HG03439 (cell line): ENCODE measurements around the gene STAT3.
A peak's percentile ranks its signal among the peaks of the same experiment; 100 is the strongest.

Experiments used
- ATAC-seq: cut with Tn5 transposase; IDR thresholded peaks from one replicate; pipeline ENCODE4 v1.9.1; 2021; ENCODE audit warnings: mild to moderate bottlenecking, moderate library complexity; ENCODE audit not compliant: unreplicated experiment

Gene STAT3

DNA sequence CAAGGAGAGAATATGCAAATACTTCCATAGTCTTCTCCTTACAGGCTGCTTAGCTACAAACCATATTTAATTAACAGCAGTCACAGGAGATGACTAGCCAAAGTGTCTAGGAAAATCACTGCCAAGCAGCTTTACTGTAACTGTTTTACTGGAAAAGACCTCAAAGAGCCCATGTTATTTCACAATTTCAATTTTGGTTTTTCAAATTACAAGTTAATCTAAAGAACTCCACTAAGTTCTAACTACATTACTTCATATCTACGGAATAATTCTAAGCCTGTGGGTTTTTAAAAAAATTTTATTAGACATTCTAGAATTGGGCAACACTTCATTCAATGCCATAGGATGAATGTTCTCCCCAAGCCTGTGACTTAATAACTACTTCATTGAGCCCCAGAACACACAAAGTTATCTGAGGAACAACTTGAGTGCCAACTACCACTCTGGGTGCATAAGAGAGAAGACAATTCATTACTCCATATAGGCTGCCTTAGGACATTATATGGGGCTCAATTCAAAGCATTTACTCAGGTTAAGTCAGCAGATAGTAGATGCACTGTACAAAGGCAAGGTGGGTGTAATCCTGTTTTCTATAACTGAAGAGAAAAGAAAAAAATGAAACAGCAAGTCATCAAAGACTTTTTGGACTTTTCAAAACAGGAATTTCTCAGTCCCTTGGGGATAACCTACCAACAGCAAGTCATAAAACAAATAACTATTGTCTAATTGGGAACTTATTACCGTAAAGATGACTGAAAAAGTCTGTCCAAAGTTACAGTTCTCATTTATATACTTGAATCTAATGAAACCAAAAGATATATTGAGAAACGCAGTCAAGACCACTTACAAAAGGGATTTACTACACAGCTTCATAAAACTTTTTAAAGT is 33.0 kb downstream of the STAT3 start:
- no peak for ATAC-seq

DNA sequence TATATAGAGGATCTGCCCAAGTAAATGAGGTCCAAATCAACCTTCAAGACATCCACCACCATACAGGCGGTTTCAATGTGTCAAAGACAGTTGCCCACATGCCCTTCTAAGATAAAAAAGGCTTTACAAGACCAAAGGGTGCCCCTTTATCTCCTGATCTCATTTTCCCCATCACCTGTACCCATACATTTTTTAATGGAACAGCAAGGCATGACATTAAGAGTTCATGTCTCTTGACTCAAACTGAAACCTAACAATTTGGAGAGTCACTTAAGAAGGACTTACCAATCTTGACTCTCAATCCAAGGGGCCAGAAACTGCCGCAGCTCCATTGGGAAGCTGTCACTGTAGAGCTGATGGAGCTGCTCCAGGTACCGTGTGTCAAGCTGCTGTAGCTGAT is 40.1 kb downstream of the STAT3 start:
- no peak for ATAC-seq

DNA sequence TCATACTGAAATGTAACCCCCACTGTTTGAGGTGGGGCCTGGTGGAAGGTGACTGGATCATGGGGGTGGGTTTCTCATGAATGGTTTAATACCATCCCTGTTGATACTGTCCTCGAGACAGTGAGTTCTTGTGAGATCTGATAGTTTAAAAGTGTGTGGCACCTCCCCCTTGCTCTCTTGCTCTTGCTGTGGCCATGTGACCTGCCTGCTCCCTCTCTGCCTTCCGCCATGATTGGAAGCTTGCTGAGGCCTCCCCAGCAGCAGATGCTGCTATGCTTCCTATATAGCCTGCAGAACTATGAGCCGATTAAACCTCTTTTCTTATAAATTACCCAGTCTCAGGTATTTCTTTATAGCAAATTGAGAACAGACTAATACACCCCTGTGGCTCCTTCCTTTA is 40.6 kb downstream of the STAT3 start:
- no peak for ATAC-seq

DNA sequence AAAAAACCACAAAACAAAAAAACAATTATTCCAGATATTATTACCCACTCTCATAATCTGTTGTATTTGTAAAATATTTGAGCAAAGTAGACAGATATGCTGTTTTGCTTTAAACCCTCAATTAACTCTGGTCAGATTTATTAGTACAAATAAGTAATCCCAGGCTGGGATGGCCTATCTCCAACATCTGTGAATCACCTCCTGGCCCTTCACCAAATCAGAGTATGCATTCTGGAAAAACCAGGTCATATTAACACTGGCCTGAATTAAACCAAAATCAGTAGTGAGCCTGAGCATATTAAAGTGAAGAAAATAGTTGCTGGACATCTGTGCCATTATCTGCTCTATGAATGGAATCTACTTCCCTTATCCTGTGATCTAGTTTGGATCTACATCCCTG is 41.0 kb downstream of the STAT3 start:
- ATAC-seq = no peak

DNA sequence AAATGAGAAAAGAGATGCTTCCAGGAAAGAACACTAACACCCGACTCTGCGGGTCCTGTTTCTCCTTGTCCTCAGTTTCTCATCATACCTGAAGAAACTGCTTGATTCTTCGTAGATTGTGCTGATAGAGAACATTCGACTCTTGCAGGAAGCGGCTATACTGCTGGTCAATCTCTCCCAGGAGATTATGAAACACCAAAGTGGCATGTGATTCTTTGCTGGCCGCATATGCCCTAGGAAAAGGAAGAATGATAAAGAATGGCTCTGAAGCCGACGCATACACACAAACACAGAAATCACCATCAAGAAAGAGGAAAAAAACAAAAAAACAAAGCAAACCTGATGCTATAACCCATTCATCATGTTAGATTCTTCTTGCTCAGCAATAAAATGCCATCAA is 41.8 kb downstream of the STAT3 start:
- ATAC-seq = no peak

DNA sequence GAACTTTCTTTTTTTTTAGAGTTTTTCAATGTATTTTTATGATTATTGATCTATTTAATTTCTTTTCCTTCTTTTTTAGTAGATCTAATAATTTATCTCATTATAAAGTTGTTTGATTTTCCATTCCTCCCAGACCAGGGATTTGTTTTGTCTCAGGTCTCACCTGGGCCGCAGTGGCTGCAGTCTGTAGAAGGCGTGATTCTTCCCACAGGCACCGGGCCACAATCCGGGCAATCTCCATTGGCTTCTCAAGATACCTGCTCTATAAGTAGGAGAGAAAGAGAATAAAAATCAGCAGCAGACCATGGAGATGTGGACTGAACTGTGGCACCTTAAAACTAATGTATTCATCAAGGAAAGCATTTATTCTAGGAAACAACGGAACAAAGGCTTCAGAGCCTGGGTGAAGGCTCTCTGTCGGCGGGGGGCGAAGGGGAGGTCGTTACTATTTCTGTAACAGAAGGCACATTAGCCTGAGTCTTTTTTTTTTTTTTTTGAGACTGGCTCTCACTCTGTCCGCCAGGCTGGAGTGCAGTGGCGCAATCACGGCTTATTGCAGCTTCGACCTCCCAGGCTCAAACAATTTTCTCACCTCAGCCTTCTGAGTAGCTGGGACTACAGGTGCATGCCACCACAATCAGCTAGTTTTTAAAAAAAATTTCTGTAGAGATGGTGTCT is 42.7 kb downstream of the STAT3 start:
- ATAC-seq = no peak

DNA sequence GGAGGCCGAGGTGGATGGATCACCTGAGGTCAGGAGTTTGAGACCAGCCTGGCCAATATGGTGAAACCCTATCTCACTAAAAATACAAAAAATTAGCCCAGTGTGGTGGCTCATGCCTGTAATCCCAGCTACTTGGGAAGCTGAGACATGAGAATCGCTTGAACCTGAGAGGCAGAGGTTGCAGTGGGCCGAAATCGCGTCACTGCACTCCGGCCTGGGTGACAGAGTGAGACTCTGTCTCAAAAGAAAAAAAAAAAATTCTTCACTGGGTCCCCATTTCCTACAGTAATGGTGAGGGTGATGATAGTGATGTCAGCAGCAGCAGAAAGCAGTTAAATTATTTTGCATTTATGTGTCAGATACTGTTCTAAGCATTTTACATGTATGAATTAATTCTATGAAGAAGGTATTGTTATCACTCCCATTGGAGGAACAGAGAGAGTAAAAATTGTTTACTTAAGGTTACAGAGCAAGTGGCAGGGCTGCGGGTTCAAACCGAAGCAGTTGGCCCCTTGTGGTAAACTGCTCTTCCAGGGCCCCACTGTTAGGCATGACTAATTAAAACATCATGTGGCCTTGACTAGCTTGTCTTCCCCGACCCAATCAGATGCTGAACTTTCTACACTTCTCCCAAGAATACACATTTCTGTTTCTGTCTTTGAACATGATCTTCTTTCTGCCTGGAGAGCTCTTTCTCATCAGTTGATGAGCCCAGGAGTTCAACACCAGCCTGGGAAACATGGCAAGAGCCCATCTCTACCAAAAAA is 45.8 kb downstream of the STAT3 start:
- no peak for ATAC-seq

DNA sequence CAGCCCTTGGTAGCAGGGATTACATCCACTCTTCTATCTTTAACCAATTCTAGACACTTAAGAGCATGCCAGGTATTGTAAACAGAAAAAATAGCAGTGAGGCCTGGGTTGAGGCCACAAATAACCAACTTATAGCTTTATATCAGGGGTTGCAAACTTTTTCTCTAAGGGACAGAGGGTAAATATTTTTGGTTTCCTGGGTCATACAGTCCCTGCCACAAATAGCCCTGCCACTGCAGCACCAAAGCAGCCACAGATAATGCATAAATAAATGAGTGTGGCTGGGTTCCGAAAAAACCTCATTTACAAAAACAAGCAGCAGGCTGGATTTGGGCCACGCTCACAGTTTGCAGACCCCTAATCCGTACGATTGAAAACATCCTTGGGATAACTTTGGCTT is 46.7 kb downstream of the STAT3 start:
- no peak for ATAC-seq

DNA sequence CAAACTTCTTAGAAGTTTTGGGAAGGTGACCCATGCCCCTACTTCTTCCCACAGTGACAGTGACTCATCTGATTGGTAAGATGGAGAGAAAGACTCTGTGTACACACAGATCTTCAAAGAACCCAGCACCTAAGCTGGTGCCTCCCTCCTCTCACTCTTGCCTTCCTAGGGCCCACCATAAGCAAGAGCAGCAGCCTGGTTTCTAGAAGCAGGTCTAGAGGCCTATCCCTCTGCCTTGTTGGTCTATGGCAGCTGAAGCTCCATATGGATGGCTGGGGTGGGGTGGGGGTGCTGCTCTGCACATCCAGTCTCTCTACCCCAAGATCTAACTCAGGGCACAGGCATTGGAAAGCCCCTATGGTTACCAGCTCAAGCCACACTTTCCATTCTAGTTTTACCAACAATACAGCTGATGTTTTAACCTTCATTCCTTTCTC is 47.5 kb downstream of the STAT3 start:
- no peak for ATAC-seq

DNA sequence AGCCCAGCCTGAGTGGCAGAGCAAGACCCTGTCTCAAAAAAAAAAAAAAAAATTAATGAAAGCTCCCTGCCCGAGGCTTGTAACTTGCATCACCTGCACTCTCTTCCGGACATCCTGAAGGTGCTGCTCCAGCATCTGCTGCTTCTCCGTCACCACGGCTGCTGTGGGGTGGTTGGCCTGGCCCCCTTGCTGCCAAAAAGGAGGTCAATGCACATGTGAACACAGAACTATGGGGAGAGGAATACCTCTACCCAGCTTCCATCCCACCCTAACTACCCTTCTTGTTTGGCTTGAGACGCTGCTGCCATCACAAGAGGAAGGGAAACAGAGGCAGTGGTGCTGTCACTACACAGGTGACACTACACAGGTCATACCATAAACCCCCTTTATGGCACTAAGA is 49.0 kb downstream of the STAT3 start:
- no peak for ATAC-seq

DNA sequence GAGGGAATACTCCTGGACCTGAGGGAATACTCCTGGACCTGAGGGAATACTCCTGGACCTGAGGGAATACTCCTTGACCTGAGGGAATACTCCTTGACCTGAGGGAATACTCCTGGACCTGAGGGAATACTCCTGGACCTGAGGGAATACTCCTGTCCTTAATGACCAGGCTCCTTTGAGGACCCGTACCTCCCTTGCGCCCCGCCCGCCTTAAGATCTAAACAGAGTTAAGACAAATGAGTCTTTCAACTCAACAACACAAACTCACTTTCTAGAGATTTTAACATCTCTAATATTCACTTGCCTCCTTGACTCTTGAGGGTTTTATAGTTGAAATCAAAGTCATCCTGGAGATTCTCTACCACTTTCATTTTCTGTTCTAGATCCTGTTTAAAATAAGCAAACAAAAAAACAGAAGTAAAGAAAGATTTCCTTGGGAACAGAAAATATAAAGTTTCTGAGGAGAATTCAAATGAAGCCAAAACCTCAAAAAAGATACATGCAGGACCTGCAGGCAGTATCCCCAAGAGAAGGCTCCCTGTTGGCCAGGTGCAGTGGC is 49.7 kb downstream of the STAT3 start:
- no peak for ATAC-seq

DNA sequence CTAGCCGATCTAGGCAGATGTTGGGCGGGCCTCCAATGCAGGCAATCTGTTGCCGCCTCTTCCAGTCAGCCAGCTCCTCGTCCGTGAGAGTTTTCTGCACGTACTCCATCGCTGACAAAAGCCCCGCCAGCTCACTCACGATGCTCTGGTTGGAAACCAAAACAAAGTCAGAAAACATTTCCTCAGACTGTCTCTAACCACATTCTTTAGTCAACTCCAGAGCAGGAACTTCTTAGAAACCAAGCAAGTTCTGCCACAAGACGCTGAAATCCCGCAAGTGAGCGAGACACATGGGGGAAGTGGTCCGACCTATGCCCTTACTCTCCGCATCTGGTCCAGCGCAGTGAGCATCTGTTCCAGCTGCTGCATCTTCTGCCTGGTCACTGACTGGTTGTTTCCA is 50.8 kb downstream of the STAT3 start:
- no peak for ATAC-seq

DNA sequence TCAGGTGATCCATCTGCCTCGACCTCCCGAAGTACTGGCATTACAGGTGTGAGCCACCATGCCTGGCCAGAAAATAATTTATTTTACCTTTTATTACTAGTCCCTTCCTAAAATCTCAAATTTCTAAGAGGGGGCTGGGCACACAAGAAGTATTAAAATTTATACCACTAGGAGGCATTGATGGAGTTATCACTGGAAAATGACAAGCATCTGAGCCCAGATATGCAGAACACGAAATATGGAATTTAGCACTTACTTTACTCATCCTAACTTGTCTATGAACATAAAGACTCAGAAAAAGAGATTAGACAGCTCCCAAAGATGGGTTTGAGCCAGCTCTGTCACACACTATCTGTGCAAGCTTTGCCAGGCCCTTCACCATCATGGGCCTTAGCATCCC is 53.6 kb downstream of the STAT3 start:
- ATAC-seq = no peak

DNA sequence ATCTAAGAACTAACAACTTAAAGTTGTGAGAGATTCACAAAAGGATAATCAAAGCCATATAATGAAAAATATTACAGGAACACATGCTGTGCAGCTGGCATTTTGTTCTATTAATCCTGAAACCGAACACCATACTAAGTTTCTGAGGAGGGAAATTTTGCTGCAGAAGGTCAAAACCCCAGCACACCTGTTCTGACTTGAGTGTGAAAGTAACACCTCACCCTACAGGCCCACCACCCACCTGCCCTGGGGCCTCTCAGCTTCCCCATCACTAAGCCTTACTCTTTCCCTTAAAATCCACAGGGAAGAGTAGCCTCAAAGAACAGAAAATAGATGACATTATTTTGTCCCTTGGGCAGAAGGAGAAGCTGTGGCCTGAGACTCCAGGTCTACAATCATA is 55.2 kb downstream of the STAT3 start:
- no peak for ATAC-seq

DNA sequence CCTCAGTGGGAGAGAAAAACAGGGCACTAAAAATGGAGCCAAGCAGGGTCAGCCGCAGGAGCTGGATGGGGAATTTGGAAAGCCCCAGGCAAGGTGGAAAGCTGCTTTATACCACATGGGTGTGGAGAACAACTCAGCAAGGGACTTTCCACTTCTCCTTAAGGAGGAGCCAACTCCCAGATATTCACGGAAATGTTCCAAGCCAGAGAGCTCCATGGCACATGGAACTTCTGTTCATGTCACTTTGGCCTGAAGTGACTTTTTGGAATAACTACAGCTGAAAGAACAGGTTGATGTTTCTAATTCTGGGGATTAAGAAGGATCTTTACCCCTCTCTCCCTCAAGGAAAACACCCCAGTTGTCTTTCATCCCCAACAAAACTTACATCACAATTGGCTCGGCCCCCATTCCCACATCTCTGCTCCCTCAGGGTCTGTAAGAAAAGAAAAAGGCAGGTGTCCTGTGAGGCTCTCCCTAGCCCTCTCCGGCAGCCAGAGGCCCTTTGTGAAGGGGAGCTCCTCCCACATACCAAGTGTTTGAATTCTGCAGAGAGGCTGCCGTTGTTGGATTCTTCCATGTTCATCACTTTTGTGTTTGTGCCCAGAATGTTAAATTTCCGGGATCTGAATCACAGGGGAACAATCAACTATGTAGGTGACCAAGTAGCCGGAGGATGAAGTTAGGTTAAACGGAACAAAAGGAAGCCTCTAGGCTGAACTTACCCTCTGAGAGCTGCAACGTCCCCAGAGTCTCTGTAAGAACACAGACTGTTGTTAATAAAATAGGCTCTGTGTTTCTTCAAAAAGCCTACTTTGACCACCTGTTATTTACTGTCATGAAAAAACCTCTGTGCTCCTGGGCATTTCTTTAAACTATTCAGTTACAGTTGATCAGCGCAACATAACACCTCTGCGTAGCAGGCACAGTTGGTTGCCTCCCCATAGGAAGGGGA is 58.9 kb downstream of the STAT3 start:
- ATAC-seq = no peak

DNA sequence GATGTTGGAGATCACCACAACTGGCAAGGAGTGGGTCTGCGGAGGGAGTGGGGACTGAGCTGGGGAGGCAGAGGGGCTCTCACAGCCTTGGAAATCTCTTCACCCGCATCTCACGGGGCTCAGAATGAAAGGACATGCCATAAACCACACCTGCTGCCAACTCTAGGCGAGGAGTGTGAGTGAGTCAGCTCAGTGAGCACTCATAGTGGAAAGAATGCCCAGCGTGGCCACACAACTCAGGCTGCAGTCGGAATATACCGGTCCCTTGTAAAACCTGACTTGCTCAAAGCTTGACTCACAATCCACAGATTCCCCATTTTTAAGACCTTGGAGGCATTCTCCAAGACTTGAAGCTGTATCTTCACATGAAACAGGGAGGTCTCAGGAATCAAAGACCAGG is 63.2 kb downstream of the STAT3 start:
- ATAC-seq = no peak

DNA sequence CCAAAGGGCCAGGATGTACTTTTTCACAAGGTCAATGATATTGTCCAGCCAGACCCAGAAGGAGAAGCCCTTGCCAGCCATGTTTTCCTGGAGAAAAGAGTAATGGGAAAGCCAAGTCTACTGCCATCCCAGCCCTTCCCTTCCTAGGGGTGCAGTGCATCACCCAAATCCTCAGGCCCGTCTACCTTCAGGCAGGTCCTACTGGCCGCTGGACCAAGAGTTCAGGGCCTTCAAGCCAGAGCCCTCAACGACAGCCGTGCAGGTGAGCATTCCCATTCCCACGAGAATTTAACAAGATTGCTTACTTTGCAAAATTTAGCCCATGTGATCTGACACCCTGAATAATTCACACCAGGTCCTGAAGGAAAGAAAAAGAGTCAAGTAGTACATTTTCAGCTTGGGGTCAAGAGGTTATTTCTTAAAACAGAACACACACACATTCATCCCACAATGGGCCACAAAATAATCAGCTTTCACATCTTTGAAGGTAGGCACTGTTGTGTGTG is 64.9 kb downstream of the STAT3 start:
- ATAC-seq = peak; percentile 15

DNA sequence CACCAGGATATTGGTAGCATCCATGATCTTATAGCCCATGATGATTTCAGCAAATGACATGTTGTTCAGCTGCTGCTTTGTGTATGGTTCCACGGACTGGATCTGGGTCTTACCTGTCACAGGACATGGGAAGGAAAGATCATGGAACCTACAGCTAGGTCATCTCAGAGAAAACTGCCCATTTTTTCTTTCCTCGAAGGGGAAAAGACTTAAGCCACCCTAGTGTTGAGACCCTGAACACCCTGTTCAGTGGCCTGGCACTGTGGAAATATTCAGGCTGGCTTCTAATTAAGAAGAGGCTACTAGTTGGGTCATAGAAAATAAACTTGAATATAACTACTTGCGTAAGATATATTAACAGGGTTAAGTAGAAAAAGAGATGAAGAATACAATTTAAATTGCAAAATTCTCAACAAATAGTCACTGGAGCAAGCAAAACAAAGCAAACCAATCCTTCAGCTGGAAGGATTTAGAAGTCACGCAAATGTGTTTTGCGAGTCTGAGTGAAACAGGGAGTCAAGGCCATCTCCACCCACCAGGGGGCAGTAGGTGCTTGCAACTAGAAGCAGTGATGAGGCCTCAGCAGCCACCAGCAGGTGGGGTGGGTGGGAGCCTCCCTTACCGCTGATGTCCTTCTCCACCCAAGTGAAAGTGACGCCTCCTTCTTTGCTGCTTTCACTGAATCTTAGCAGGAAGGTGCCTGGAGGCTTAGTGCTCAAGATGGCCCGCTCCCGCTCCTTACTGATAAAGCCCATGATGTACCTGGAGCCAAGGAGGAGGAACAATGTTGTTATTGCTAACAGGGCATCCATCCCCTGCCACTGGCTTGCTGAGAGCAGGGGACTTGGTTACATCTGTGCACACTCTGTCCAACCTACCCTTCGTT is 65.6 kb downstream of the STAT3 start:
- ATAC-seq = peak; percentile 81

DNA sequence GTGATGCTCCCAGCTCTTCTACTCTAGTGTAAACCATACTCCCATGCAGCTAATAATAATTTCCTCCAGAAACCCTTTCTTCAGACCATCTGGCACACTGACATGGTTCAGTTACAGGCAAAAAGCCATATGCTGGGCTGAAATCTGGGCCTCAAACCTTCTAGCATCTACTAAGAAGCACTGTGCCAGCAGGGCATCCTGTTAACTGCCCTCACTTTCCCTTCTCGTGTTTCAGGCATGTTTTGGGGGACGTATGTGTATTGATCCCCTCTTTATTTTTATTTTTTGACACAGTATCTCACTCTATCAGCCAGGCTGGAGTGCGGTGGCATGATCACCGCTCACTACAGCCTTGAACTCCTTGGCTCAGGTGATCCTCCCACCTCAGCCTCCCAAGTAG is 66.7 kb downstream of the STAT3 start:
- ATAC-seq = no peak
